Lower leg skin (tissue), 3 donors: ENCODE results near the gene HOPX.
"Not testable (repeated sequence)": the region's sequence is repeated elsewhere in the genome, so short reads cannot be mapped to it uniquely, and the experiment has no call there.

Experiments used
- POLR2A ChIP-seq, 2 donors: fragments of 450-650 bp; IDR thresholded peaks; one replicate each; pipeline ENCODE4 v1.6.1; 2016 to 2017; ENCODE audit warnings: antibody characterized with exemption in 2 of 2, mild to moderate bottlenecking in 1 of 2, moderate library complexity in 1 of 2
- TF ChIP-seq, protein P1 (sequence below), 3 donors: fragments of 450-650 bp; IDR thresholded peaks; one replicate each; pipeline ENCODE4 v1.5.1; 2016; ENCODE audit warnings: antibody characterized with exemption in 3 of 3, mild to moderate bottlenecking in 3 of 3, moderate library complexity in 2 of 3

DNA sequence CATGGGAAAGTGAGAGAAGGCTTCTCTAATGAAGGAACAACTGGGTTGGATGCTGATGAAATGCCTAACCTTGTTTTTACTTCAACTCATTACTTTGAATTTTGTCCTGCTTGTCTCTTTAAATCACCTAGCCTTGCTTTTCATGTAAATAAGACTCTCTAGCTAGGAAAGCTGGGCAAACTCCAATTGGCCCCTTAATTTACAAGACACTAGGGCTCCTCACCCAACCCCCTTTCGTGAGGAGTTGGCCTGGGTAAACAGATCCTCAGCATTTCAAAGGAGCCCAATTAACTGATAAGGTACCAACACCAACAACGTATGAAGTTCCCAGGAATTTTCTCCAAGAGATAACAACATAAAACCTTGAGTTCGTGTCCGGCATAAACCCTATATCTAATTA lies 75.6 kb downstream of the HOPX start:
- TF ChIP-seq, protein P1, sequence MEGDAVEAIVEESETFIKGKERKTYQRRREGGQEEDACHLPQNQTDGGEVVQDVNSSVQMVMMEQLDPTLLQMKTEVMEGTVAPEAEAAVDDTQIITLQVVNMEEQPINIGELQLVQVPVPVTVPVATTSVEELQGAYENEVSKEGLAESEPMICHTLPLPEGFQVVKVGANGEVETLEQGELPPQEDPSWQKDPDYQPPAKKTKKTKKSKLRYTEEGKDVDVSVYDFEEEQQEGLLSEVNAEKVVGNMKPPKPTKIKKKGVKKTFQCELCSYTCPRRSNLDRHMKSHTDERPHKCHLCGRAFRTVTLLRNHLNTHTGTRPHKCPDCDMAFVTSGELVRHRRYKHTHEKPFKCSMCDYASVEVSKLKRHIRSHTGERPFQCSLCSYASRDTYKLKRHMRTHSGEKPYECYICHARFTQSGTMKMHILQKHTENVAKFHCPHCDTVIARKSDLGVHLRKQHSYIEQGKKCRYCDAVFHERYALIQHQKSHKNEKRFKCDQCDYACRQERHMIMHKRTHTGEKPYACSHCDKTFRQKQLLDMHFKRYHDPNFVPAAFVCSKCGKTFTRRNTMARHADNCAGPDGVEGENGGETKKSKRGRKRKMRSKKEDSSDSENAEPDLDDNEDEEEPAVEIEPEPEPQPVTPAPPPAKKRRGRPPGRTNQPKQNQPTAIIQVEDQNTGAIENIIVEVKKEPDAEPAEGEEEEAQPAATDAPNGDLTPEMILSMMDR (IDR thresholded peaks at IDR 0.05): not testable (repeated sequence)
- not testable (repeated sequence) for TF ChIP-seq POLR2A (IDR thresholded peaks at IDR 0.05)
